ENCODE data around the gene MPZL2.

Gene MPZL2

DNA sequence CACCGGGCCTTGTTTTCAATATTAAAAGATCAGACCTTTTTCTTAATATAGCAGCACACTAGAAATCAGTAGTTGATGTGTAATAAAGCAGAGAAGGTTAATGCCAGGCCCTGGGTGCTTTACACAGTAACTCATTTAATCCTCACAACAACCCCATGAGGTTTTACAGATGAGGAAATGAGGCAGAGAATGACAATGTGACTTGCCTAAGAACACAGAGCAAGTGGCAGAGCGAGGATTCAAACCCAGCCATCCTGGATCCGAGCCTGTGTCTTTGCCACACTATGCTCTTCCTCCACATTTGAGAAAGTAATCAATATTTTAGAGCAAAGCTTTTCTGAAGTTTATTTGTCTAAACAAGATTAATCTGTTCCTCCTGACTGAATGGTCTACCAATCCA is 46.5 kb downstream of the MPZL2 start:
- DNase-seq (ENCODE audit: low read depth), result no peak

DNA sequence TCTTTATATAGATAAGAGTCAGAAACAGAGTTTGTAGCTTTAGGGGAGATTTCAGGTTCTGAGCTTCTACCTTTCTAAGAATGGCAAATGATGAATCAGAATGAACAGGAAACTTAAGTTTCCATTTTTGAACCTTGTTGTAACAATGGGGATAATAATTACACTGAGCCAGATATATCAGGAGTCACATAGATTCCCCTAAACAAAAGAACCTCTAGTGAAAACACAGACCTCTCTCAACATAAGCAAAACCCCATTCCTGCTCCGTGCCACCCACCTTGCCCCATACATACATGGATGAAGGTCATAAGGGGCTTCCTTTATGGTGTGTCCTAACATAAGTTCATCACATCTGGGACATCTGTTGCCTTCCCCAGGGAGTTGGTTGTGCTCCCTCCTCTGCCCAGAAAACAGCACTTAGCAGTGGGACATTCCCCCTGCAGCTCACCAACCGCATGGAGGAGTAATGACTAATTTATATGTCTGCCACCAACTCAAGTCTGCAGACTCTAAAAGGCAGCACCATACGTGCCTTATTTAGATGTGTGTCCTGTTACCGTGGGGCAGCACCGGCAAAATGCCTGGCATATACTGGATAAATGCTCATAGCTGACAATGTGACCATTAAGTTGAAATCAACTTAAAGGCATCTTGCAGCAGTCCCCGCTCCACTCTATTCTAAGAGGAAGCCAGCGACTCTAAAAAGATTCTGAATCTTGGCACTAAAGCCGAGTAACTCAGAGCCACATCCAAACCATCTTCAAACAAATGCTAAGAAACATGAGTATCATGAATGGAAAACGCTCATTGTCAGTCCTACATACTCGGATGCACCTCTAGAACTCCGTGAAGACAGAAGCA is 47.2 kb downstream of the MPZL2 start:
- DNase-seq (ENCODE audit: low read depth), result no peak

DNA sequence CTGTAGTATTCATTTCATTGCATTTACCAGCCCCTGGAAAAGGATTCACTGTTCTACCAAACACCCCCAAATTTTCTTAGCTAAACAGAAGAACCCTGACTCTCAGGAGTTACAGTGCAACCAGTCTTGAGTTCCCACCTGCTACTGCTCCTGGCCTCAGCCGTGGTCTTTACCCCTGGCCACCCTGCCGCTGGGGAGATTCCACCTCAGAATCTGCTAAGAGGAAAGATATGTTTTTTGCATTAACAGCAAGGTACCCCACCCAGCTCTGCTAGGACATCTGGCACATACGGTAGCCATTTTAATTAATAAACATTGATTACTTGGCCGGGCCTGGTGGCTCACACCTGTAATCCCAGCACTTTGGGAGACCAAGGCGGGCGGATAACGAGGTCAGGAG is 48.3 kb downstream of the MPZL2 start:
- no peak for DNase-seq (ENCODE audit: low read depth)

DNA sequence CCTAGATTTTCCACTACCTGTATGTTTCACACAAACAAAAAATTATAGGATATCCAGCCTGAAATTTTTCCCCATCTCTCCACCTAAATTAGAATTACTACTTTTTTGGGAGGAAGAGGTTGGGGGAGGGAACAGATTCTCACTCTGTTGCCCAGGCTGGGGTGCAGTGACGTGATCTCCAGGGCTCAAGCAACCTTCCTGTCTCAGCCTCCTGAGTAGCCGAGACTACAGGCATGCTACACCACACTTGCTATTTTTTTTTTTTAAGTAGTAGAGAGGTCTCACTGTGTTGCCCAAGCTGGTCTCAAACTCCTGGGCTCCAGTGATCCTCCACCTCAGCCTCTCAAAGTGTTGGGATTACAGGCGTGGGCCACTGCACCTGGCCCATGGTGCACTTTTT is 48.8 kb downstream of the MPZL2 start:
- no peak for DNase-seq (ENCODE audit: low read depth)

DNA sequence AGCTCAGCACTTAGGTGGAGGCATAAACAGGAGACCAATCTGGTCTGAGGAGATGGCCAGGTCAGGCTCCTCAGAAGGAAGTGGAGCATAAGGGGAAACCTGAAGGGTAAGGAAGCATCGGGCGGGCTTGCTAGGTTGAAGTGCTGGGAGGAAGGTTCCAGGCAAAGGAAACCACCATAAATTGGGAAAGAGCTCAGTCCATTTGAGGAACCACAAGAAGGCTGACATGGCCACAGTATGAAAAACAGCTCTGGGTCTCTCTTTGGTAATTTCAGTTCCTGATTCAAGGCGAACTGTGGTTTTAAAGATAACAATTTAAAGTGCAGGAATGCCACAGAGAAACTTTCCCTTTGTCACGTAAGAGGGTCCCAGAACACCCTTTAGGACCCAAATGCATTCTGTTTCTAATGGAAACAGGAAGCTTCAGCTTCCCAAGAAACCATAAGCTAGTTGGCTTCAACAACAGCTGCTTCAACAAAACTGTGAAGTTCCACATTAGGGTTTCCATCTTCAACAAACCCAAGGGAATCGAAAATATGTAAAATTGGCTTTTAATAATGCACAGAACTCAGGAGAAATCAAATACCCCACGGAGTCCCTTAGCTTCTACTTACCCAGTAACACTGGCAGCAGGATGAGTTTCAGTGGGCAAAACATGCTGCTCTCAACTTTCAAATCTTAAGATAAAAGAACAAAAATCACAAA is 49.7 kb downstream of the MPZL2 start:
- DNase-seq (ENCODE audit: low read depth), result no peak

DNA sequence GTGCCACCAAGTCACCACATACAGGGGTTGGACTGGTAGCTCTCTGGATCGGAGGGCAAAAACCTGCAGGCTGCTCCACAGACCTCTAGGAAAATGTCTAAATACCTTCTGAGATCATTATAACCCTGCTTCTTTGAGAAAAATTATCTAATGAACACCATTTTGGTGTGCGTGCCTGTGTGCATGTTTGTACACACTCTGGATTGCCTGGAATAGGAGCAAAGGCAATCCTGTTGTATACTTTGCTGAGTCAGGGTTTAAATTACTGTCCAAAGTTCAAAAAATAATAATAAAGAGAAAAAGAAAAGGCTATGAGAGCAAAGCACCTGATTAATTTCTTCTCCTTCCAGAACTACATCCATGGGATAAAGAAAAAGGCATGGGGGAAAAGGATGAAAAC is 50.3 kb downstream of the MPZL2 start:
- DNase-seq (ENCODE audit: low read depth), result no peak

DNA sequence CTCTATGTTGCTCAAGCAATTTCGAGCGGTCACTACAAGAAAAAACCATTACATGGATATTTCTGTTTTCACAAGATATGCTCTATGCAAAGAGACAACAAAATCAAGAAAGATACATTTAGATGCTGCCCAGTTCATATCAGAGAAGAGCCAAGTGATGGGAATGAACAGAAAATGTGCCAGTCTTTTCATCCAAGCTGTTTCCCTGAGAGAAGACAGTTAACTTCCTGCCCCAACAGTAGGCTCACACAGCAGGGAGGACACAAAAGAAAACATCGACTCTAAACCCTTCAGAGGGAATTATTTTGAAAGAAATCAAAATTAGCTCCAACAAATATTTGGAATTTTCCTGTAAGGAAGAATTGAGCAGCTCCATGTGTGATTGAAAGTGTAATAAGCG is 50.9 kb downstream of the MPZL2 start:
- DNase-seq (ENCODE audit: low read depth), result no peak

DNA sequence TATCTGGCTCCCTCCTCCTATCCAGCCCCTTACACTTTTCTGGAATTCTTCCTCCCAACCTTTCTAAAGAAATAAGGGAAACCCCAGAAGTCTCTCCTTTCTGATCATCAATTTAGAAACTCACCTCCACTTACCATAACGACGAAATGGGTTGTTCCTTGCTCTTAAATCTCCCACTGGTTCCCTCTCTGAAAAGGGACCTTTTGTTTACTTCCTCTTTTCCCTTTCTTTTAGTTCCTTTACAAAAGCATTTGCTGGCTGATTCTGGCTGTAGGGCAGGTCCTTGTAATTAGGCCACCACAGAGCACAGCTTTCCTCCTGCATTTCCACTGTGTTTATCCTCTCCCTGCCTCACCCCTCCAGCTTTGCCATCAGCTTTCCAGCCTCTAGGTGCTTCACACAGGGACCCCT is 51.3 kb downstream of the MPZL2 start:
- DNase-seq (ENCODE audit: low read depth), result no peak

DNA sequence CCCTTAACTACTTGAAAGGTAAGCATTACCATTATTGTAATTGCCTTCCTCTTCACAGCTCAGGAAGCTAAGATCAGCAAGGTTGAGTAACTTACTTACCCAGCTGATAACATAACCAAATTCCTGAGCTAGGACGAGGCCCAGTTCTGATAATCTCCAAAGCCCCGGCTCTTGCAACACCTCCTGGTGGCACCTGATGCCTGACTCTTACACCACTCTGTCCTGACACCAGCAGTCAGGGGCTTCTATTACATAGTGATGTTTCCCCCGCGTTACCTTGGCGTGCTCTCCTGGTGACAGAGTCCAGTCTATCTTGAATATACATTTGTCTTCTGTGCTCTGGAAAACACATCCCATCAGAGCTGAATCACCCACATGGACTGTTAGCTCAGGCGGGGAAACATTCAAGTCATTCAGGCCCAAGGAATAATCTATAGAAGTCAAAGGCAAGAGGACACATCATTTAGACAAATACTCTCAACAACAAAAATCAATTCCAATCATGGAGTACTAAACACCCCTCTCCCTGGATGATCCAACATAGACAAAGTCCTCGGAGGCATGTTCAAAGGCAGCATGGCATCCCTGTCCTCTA is 51.9 kb downstream of the MPZL2 start:
- DNase-seq (ENCODE audit: low read depth), result no peak

DNA sequence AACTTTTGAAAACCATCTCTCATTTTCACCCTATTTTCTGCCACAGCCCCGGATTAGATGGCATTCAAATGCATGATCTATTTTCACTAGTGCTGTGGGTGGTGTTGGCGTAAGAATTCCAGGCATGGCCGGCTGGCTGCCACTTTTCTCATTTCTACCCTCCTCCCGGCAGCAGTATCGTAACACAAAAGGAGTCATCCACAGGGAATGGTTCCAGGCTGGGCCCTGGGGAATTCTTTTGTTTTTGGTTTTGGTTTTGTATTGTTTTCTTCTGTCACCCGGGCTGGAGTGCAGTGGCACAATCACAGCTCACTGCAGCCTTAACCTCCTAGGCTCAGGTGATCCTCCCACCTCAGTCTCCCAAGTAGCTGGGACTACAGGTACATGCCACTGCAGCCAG is 53.1 kb downstream of the MPZL2 start:
- no peak for DNase-seq (ENCODE audit: low read depth)

DNA sequence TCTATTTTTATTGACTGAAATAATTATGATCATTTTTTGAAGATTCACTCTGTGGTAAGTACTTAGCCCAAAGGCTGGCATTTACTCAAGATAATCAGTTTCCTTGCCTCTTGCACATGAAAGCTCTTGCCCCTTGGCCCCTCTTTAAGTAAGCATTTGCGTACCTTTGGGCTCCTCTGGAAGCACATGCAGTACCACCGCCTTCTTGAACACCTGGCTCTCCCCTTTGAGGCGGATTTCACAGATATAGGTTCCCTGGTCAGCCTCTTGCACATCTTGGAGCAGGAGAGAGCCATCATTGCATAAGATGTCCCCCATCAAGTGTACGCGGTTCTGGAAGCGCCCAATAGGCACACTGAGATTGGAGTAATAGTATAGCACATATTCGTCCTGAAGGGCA is 53.8 kb downstream of the MPZL2 start:
- no peak for DNase-seq (ENCODE audit: low read depth)

DNA sequence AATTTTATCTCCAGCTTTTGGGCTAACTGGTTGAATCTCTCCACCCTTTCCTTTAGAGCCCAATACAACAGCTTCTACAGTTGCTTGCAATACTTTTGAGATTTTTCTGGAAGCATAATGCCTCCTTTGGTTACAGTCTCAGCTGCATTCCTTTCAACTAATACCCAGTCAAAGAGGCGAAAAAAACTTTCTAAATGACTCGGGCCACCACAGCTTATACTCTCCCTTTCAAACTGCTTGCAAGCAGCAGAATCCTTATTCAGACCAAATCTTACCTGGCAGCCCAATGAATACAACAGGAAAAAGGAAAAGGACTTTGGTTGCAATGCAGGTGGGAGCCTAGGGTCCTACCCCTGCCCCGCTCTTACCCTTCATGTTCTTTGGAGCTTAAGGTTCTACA is 55.1 kb downstream of the MPZL2 start:
- DNase-seq (ENCODE audit: low read depth), result no peak

DNA sequence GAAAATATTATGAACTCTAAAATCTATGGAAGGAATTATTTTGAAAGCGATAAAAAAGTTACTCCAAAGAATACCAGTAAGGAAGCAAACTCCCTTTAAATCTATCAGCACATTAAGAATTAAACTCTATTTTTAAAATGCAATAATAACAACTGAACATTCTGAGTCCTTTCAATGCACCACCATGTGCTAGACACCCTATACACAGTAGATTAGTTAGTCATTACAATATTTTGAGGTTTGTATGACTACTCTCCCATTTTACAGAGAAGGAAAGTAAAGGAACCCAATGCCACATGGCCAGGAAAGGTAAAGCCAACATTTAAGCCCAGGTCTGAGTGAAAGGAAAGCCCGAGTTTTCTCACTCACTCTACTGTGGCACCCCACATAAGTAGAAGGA is 57.0 kb downstream of the MPZL2 start:
- no peak for DNase-seq (ENCODE audit: low read depth)

DNA sequence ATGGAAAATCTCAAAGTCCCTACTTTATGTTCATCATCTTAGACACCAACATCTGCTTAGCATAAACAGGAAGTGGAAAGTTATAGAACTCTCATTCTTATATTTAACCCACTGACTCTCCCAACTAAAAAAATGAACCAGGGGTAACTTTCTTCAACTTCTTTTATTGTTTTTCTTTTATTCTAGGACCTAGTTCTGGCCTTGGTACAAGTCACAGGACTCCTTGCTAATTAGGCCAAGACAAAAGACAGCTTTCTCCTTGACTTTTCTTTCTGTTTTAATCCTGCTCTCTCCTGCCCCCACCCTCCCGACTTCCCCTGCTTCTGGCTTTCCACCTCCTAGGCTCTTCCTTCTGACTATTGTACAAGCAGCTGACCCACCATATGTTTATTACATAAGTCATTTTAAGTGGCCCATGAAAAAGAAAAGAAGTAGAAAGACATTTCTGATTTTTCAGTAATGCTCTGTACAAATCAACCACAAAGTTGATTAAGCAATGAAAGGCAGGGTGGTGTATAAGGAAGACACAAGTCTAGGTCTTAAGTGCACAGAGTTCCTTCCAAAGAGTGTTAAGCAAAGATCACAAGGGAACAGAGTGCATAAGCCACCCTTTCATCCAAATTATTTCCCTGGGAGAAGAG is 57.6 kb downstream of the MPZL2 start:
- no peak for DNase-seq (ENCODE audit: low read depth)

DNA sequence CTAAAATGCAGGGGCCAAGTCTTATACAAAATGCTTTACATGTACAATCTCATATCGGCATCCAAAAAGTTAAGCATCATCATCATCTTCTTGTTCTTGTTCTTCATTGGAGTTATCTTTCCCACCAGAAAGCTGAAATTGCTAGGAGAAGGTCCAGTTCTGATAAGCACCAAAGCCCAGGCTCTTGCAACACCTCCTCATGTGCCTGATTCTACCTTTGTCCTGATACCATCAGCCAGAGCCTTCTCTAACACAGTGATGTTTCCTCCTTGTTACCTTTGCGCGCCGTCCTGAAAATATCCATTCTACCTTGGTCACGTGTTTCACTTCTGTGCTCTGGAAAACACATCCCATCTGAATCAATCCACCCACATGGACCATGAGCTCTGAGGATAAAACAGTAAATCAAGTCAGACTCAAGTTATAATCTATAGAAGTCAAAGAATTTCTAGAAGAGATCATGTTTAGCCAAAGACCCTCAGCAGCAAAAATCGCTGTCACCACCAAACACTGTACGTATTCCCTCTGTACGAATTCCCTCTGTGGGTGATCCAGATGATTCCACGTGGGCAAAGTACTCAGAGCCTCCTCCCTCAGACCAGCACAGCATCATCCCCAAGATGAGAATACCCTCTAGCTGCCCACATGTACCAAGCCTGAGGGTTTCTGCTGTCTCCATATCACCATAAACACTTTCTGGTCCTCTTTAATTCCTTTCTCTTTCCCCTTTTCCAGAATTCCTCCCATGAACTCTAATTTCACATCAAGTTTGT is 58.3 kb downstream of the MPZL2 start:
- no peak for DNase-seq (ENCODE audit: low read depth)

All from CMK (cell line).